HepG2 (cell line): ENCODE data around the gene SYNJ2. TPM values are rescaled to one million over a fixed set of nuclear protein-coding genes. Genes with fewer than 3 reads are reported as not detected.

Experiments
- AGO2 ChIP-seq: fragments of 200-400 bp; formaldehyde crosslinking; optimal IDR thresholded peaks from 2 replicates; pipeline ENCODE3; 2017; ENCODE audit warnings: mild to moderate bottlenecking, low read depth, low read length, moderate library complexity
- ARHGAP35 ChIP-seq: sonication (generic); formaldehyde crosslinking; IDR thresholded peaks from 2 replicates; pipeline ENCODE4 v1.9.0; 2022; ENCODE audit warnings: mild to moderate bottlenecking, inconsistent platforms, moderate library complexity, missing genetic modification reagents, borderline replicate concordance
- BHLHE40 ChIP-seq: IDR thresholded peaks from 2 replicates; pipeline ENCODE4 v1.6.1; 2011; ENCODE audit warnings: low read length, improper control_type of control experiment
- FOXP4 ChIP-seq: sonication (generic); formaldehyde crosslinking; IDR thresholded peaks from 2 replicates; pipeline ENCODE4 v1.4.0; 2020; ENCODE audit warnings: missing genetic modification reagents
- GZF1 ChIP-seq: sonication (generic); formaldehyde crosslinking; IDR thresholded peaks from 2 replicates; pipeline ENCODE4 v1.5.1; 2020; ENCODE audit warnings: mild to moderate bottlenecking, missing genetic modification reagents
- HMGXB3 ChIP-seq: sonication (generic); formaldehyde crosslinking; IDR thresholded peaks from 2 replicates; pipeline ENCODE4 v1.4.0; 2020; ENCODE audit warnings: missing genetic modification reagents, borderline replicate concordance
- HNRNPK ChIP-seq: fragments of 200-400 bp; formaldehyde crosslinking; IDR thresholded peaks from 2 replicates; pipeline ENCODE4 v1.6.1; 2018; ENCODE audit warnings: low read length, low read depth, moderate library complexity, mild to moderate bottlenecking; ENCODE audit not compliant: poor library complexity, severe bottlenecking
- SOX6 ChIP-seq, 2 experiments: fragments of 450-650 bp in 1 of 2; sonication (generic) in 1 of 2; formaldehyde crosslinking in 1 of 2; IDR thresholded peaks; 2 replicates each; pipeline versions ENCODE4 v1.4.0 to v1.6.1; 2017 to 2020; ENCODE audit warnings: antibody characterized with exemption in 1 of 2, mild to moderate bottlenecking in 1 of 2, missing genetic modification reagents in 1 of 2
- STAT5B ChIP-seq: sonication (generic); formaldehyde crosslinking; IDR thresholded peaks from 2 replicates; pipeline ENCODE4 v1.4.0; 2020; ENCODE audit warnings: missing genetic modification reagents
- ZBTB43 ChIP-seq: sonication (generic); formaldehyde crosslinking; conservative IDR thresholded peaks from 2 replicates; pipeline ENCODE4 v1.4.0; 2020; ENCODE audit warnings: missing genetic modification reagents
- ZNF256 ChIP-seq: sonication (generic); formaldehyde crosslinking; conservative IDR thresholded peaks from 2 replicates; pipeline ENCODE4 v1.4.0; 2020; ENCODE audit warnings: missing genetic modification reagents
- ZNF615 ChIP-seq: sonication (generic); formaldehyde crosslinking; IDR thresholded peaks from 2 replicates; pipeline ENCODE4 v1.5.0; 2020; ENCODE audit warnings: mild to moderate bottlenecking, missing genetic modification reagents, borderline replicate concordance
- ZNF710 ChIP-seq: sonication (generic); formaldehyde crosslinking; IDR thresholded peaks from 2 replicates; pipeline ENCODE4 v1.5.0; 2020; ENCODE audit warnings: mild to moderate bottlenecking, missing genetic modification reagents, borderline replicate concordance
- ZSCAN31 ChIP-seq: sonication (generic); formaldehyde crosslinking; IDR thresholded peaks from 2 replicates; pipeline ENCODE4 v1.5.0; 2020; ENCODE audit warnings: low read depth, mild to moderate bottlenecking, missing genetic modification reagents
- ZUFSP ChIP-seq: sonication (generic); formaldehyde crosslinking; IDR thresholded peaks from 2 replicates; pipeline ENCODE4 v1.9.0; 2021; ENCODE audit warnings: missing genetic modification reagents, mild to moderate bottlenecking, borderline replicate concordance
- polyA plus RNA-seq, 8 experiments: library from polyadenylated mRNA; depleted of rRNA in 3 of 8; stranded (reverse) in 7 of 8; unstranded in 1 of 8; fragments of >200 nt; fragmentation: Illumina TruSeq in 4 of 8; extraction: Trizol in 4 of 8; gene quantifications; 2 replicates each; pipeline versions ENCODE4 v1.2.1 to v1.2.3, GENCODE V29; 2011 to 2016; ENCODE audit warnings: low read depth in 4 of 8, missing spikeins in 1 of 8, mixed read lengths in 1 of 8; ENCODE audit not compliant: insufficient read depth in 1 of 8
- total RNA-seq, 5 experiments: library from RNA; depleted of rRNA; stranded (reverse); fragments of >200 nt; fragmentation: Illumina TruSeq; extraction: Trizol; gene quantifications; 2 replicates each; pipeline ENCODE4 v1.2.3, GENCODE V29; 2016; ENCODE audit warnings: low read depth in 1 of 5

Gene SYNJ2
- total and polyA plus RNA-seq, 2 of the 13 experiments (the other 11 are each of a cell fraction or from before 2014, with no cell fraction given): 39.1 to 57.6 TPM

GRCh38 chr6:157985378-157986155, 3.9 kb downstream of the SYNJ2 start (continued):
- peak; percentile 86 for TF ChIP-seq ZBTB43 (CRISPR knock-in tag)
- TF ChIP-seq SOX6 (IDR thresholded peaks at IDR 0.05): no peak
- TF ChIP-seq SOX6 (CRISPR knock-in tag; IDR thresholded peaks at IDR 0.05): peak; percentile 99
- no peak for TF ChIP-seq HNRNPK
- TF ChIP-seq ZNF615: peak; percentile 92; the same call in 1 of the 2 replicates
- TF ChIP-seq BHLHE40: peak; percentile 72; the same call in 1 of the 2 replicates
- 0 out of 2 replicates have a peak, but pooled peaks have one; percentile 47 for TF ChIP-seq ZNF256 (CRISPR knock-in tag)
- TF ChIP-seq ZNF710 (CRISPR knock-in tag): peak; percentile 93
- no peak for TF ChIP-seq ARHGAP35 (CRISPR knock-in tag)
- peak; percentile 100 for TF ChIP-seq FOXP4 (CRISPR knock-in tag)
- TF ChIP-seq ZUFSP (CRISPR knock-in tag): no peak
- TF ChIP-seq AGO2: no peak
- 0 out of 2 replicates have a peak, but pooled peaks have one; percentile 60 for TF ChIP-seq GZF1
- peak; percentile 67; the same call in 1 of the 2 replicates for TF ChIP-seq STAT5B (CRISPR knock-in tag)
- TF ChIP-seq HMGXB3 (CRISPR knock-in tag): peak; percentile 54; the same call in 1 of the 2 replicates
- TF ChIP-seq ZSCAN31: peak; percentile 85; the same call in 1 of the 2 replicates
